Prostate gland (tissue), 2 donors: ENCODE results near the gene FMNL3. TPM values are rescaled to one million over a fixed set of nuclear protein-coding genes. Genes with fewer than 3 reads are reported as not detected.

ENCODE experiments used
- DNase-seq: peaks from one replicate; pipeline ENCODE4 v3.0.0-alpha.2; 2019; ENCODE audit warnings: low spot score
- H3K27ac ChIP-seq, 2 donors: fragments of 200-600 bp; sonication (generic); 2 replicates each; pipeline ENCODE4 v1.5.1; 2017 to 2019
- H3K27me3 ChIP-seq: fragments of 200-600 bp; sonication (generic); replicated peaks from 2 replicates; pipeline ENCODE4 v1.5.1; 2019; ENCODE audit not compliant: insufficient read depth
- H3K36me3 ChIP-seq, 2 donors: fragments of 200-600 bp; sonication (generic); 1 replicate in 1 of 2; 2 replicates in 1 of 2; pipeline versions ENCODE4 v1.5.1 to v1.8.1; 2017 to 2019
- H3K4me1 ChIP-seq: fragments of 200-600 bp; sonication (generic); replicated peaks from 2 replicates; pipeline ENCODE4 v1.5.1; 2019
- H3K4me3 ChIP-seq, 2 donors: fragments of 200-600 bp; sonication (generic); 2 replicates each; pipeline ENCODE4 v1.5.1; 2017 to 2019
- H3K9me3 ChIP-seq: fragments of 200-600 bp; sonication (generic); 2 replicates; pipeline ENCODE4 v1.5.1; 2017
- POLR2A ChIP-seq: fragments of 450-650 bp; IDR thresholded peaks from one replicate; pipeline ENCODE4 v1.6.1; 2016; ENCODE audit warnings: antibody characterized with exemption, mild to moderate bottlenecking
- POLR2AphosphoS5 ChIP-seq: sonication (generic); formaldehyde crosslinking; IDR thresholded peaks from one replicate; pipeline ENCODE4 v1.6.1; 2017; ENCODE audit warnings: antibody characterized with exemption
- WGBS: methylation state at CpG from one replicate; pipeline ENCODE4 v1.1.5; 2018; 5-methylcytosine and 5-hydroxymethylcytosine counted together
- intact Hi-C: fragments of 100-400 bp; cut with DNase I; formaldehyde crosslinking; loops from one replicate; pipeline ENCODE4 v1.14.2; 2022
- total RNA-seq, 2 donors: library from RNA; depleted of rRNA; stranded (reverse); fragments of >200 nt; gene quantifications; one replicate each; pipeline ENCODE4 v1.1.0, GENCODE V29; 2016
- TF ChIP-seq, protein P1 (sequence below), 4 experiments: fragments of 200-600 bp in 2 of 4; fragments of 450-650 bp in 2 of 4; sonication (generic) in 2 of 4; IDR thresholded peaks; 1 replicate in 3 of 4; 2 replicates in 1 of 4; pipeline ENCODE4 v1.5.1; 2016 to 2019; ENCODE audit warnings: antibody characterized with exemption in 4 of 4, mild to moderate bottlenecking in 2 of 4, moderate library complexity in 2 of 4

FMNL3 gene
- total RNA-seq, 2 donors from 2014 or later, result 4.5 to 52.9 TPM

DNA sequence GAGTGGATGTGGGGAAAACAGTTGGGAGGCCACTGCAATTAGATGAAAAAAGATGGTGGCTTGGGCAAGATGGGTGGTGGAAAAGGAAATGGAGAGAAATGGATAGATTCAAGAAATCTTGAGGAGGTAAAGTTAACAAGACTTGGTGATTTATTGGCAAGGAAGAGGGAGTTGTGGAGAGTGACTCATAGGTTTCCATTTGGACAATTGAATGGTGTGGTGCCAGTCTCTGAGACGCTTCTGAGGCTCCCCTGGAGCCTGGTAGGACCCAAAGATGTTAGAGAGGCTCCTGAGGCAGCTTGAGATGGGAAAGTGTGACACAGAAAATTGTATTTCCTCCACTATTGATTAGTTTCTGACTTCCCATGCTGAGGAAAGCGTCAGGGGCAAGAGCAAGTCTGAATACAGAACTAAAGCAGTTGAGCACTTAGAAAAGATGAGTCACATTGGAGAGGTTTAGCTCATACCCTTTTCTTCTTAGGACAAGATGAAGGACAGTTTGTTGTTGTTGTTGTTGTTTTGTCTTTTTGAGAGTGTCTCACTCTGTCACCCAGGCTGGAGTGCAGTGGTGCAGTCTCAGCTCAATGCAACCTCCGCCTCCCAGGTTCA lies 79.3 kb downstream of the FMNL3 start:
- no peak overlapping the region for H3K4me3 ChIP-seq
- no peaks in the 10 kb centered on the region for H3K27me3 ChIP-seq
- 81% methylated on average over 3 of the region's 3 CpGs for WGBS
- H3K4me1 ChIP-seq, result peaks cover 4% of the 10 kb centered on the region
- no peak overlapping the region for H3K27ac ChIP-seq
- DNase-seq, result no peak
- no peaks in the 10 kb centered on the region for H3K36me3 ChIP-seq
- intact Hi-C loops, result no loop called here
- H3K9me3 ChIP-seq, result no peaks in the 10 kb centered on the region
- TF ChIP-seq POLR2A (no peak), POLR2AphosphoS5 (no peak)
- TF ChIP-seq, protein P1, sequence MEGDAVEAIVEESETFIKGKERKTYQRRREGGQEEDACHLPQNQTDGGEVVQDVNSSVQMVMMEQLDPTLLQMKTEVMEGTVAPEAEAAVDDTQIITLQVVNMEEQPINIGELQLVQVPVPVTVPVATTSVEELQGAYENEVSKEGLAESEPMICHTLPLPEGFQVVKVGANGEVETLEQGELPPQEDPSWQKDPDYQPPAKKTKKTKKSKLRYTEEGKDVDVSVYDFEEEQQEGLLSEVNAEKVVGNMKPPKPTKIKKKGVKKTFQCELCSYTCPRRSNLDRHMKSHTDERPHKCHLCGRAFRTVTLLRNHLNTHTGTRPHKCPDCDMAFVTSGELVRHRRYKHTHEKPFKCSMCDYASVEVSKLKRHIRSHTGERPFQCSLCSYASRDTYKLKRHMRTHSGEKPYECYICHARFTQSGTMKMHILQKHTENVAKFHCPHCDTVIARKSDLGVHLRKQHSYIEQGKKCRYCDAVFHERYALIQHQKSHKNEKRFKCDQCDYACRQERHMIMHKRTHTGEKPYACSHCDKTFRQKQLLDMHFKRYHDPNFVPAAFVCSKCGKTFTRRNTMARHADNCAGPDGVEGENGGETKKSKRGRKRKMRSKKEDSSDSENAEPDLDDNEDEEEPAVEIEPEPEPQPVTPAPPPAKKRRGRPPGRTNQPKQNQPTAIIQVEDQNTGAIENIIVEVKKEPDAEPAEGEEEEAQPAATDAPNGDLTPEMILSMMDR (IDR thresholded peaks at IDR 0.05), result no peak

- H3K9me3 ChIP-seq, result no peaks in the 10 kb centered on the region
- WGBS, result 92% methylated on average over 1 of the region's 1 CpG
- H3K4me1 ChIP-seq, result peaks cover 11% of the 10 kb centered on the region
- H3K4me3 ChIP-seq, result no peak overlapping the region
- H3K36me3 ChIP-seq, result no peaks in the 10 kb centered on the region
- DNase-seq, result no peak
- TF ChIP-seq POLR2A (no peak), POLR2AphosphoS5 (no peak)
- TF ChIP-seq, protein P1 (IDR thresholded peaks at IDR 0.05), result no peak
- H3K27ac ChIP-seq, result no peak overlapping the region
- intact Hi-C loops, result no loop called here
- H3K27me3 ChIP-seq, result no peaks in the 10 kb centered on the region
Observed at GRCh38 chr12:49626836-49627235, 80.4 kb downstream of the FMNL3 start.

- Histone ChIP-seq H3K36me3 (no peaks in the 10 kb centered on the region), H3K27me3 (no peaks in the 10 kb centered on the region), H3K4me1 (peaks cover 15% of the 10 kb centered on the region), H3K9me3 (no peaks in the 10 kb centered on the region), H3K4me3 (no peak overlapping the region), H3K27ac (no peak overlapping the region)
- 69% methylated on average over 6 of the region's 6 CpGs for WGBS
- intact Hi-C loops, result no loop called here
- TF ChIP-seq, protein P1 (IDR thresholded peaks at IDR 0.05), result no peak
- no peak for TF ChIP-seq POLR2AphosphoS5
- no peak for TF ChIP-seq POLR2A
- DNase-seq, result no peak
Observed at GRCh38 chr12:49626169-49626835, 80.9 kb downstream of the FMNL3 start.

- intact Hi-C loops, result loop anchor here (5.0 kb wide), 1 partner anchor 43 kb away; no protein-coding TSS in a partner anchor
- H3K27me3 ChIP-seq, result no peaks in the 10 kb centered on the region
- TF ChIP-seq, protein P1 (IDR thresholded peaks at IDR 0.05), result no peak
- TF ChIP-seq POLR2A (no peak), POLR2AphosphoS5 (no peak)
- 50% methylated on average over 4 of the region's 4 CpGs for WGBS
- H3K4me3 ChIP-seq, result no peak overlapping the region
- H3K9me3 ChIP-seq, result no peaks in the 10 kb centered on the region
- H3K4me1 ChIP-seq, result peaks cover 15% of the 10 kb centered on the region
- H3K27ac ChIP-seq, result no peak overlapping the region
- no peak for DNase-seq
- no peaks in the 10 kb centered on the region for H3K36me3 ChIP-seq
Observed at GRCh38 chr12:49624921-49625577, 82.2 kb downstream of the FMNL3 start.
